ENCODE results near the gene ODAD4. TPM values are rescaled to one million over a fixed set of nuclear protein-coding genes. Genes with fewer than 3 reads are reported as not detected.

The ODAD4 gene
- total RNA-seq, 1 experiment from 2014 or later: 0.98 TPM

- BruUV-seq (replicated peaks): no TSS peak
- H3K9me3 ChIP-seq: no peaks in the 10 kb centered on the region
- peaks cover 100% of the 10 kb centered on the region for H3K36me3 Mint-ChIP-seq (ENCODE audit: insufficient read depth, unreplicated experiment)
- H3K4me3 ChIP-seq (ENCODE audit: low read depth, low read length): no peak overlapping the region
- no peak for DNase-seq
- H3K4me1 ChIP-seq: peaks cover 31% of the 10 kb centered on the region
- intact Hi-C loops (cut with micrococcal nuclease; ENCODE audit: unreplicated experiment): no loop called here
- H3K9me3 Mint-ChIP-seq (ENCODE audit: unreplicated experiment): no peaks in the 10 kb centered on the region
- H3K27me3 Mint-ChIP-seq (ENCODE audit: insufficient read depth, unreplicated experiment): no peaks in the 10 kb centered on the region
- H3K36me3 ChIP-seq (ENCODE audit: control insufficient read depth, insufficient read depth, low read length): peaks cover 8% of the 10 kb centered on the region
- TF ChIP-seq, protein P1, sequence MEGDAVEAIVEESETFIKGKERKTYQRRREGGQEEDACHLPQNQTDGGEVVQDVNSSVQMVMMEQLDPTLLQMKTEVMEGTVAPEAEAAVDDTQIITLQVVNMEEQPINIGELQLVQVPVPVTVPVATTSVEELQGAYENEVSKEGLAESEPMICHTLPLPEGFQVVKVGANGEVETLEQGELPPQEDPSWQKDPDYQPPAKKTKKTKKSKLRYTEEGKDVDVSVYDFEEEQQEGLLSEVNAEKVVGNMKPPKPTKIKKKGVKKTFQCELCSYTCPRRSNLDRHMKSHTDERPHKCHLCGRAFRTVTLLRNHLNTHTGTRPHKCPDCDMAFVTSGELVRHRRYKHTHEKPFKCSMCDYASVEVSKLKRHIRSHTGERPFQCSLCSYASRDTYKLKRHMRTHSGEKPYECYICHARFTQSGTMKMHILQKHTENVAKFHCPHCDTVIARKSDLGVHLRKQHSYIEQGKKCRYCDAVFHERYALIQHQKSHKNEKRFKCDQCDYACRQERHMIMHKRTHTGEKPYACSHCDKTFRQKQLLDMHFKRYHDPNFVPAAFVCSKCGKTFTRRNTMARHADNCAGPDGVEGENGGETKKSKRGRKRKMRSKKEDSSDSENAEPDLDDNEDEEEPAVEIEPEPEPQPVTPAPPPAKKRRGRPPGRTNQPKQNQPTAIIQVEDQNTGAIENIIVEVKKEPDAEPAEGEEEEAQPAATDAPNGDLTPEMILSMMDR (IDR thresholded peaks at IDR 0.05; ENCODE audit: insufficient read depth in 1 of 2, low read depth in 1 of 2, low read length in 1 of 2, severe bottlenecking in 1 of 2, unreplicated experiment in 1 of 2): no peak
- ChIA-PET CTCF (no interaction called here), POLR2A (no interaction called here)
- no peaks in the 10 kb centered on the region for H3K27me3 ChIP-seq (replicated peaks; ENCODE audit: control insufficient read depth, insufficient read depth, low read length)
- peaks cover 21% of the 10 kb centered on the region for H3K4me1 Mint-ChIP-seq (ENCODE audit: low read depth, unreplicated experiment)
- no peak overlapping the region for H3K4me3 Mint-ChIP-seq (ENCODE audit: unreplicated experiment)
- no peak overlapping the region for H3K27ac Mint-ChIP-seq (ENCODE audit: unreplicated experiment)
Measured at GRCh38 chr17:41992576-41992975, 62.2 kb downstream of the ODAD4 start.

GRCh38 chr17:41996855-41997164 lies 66.4 kb downstream of the ODAD4 start:
- H3K4me1 ChIP-seq: peaks cover 14% of the 10 kb centered on the region
- H3K4me3 ChIP-seq (ENCODE audit: low read depth, low read length): no peak overlapping the region
- Mint-ChIP-seq H3K36me3 (ENCODE audit: insufficient read depth, unreplicated experiment) (peaks cover 99% of the 10 kb centered on the region), H3K9me3 (ENCODE audit: unreplicated experiment) (no peaks in the 10 kb centered on the region), H3K27me3 (ENCODE audit: insufficient read depth, unreplicated experiment) (no peaks in the 10 kb centered on the region), H3K27ac (ENCODE audit: unreplicated experiment) (no peak overlapping the region), H3K4me1 (ENCODE audit: low read depth, unreplicated experiment) (peaks cover 9% of the 10 kb centered on the region), H3K4me3 (ENCODE audit: unreplicated experiment) (no peak overlapping the region)
- ChIA-PET POLR2A (no interaction called here), CTCF (no interaction called here)
- H3K9me3 ChIP-seq: no peaks in the 10 kb centered on the region
- intact Hi-C loops (cut with micrococcal nuclease; ENCODE audit: unreplicated experiment): no loop called here
- no peaks in the 10 kb centered on the region for H3K27me3 ChIP-seq (replicated peaks; ENCODE audit: control insufficient read depth, insufficient read depth, low read length)
- peaks cover 5% of the 10 kb centered on the region for H3K36me3 ChIP-seq (ENCODE audit: control insufficient read depth, insufficient read depth, low read length)
- DNase-seq: no peak
- BruUV-seq (replicated peaks): no TSS peak
- TF ChIP-seq, protein P1 (IDR thresholded peaks at IDR 0.05; ENCODE audit: insufficient read depth in 1 of 2, low read depth in 1 of 2, low read length in 1 of 2, severe bottlenecking in 1 of 2, unreplicated experiment in 1 of 2): no peak

- no peak for DNase-seq
- H3K36me3 Mint-ChIP-seq (ENCODE audit: insufficient read depth, unreplicated experiment): peaks cover 99% of the 10 kb centered on the region
- H3K27me3 Mint-ChIP-seq (ENCODE audit: insufficient read depth, unreplicated experiment): no peaks in the 10 kb centered on the region
- H3K36me3 ChIP-seq (ENCODE audit: control insufficient read depth, insufficient read depth, low read length): peaks cover 5% of the 10 kb centered on the region
- H3K4me3 Mint-ChIP-seq (ENCODE audit: unreplicated experiment): no peak overlapping the region
- H3K27me3 ChIP-seq (replicated peaks; ENCODE audit: control insufficient read depth, insufficient read depth, low read length): no peaks in the 10 kb centered on the region
- TF ChIP-seq, protein P1 (IDR thresholded peaks at IDR 0.05; ENCODE audit: insufficient read depth in 1 of 2, low read depth in 1 of 2, low read length in 1 of 2, severe bottlenecking in 1 of 2, unreplicated experiment in 1 of 2): no peak
- ChIA-PET POLR2A (no interaction called here), CTCF (no interaction called here)
- H3K9me3 ChIP-seq: no peaks in the 10 kb centered on the region
- H3K4me3 ChIP-seq (ENCODE audit: low read depth, low read length): no peak overlapping the region
- H3K4me1 Mint-ChIP-seq (ENCODE audit: low read depth, unreplicated experiment): peaks cover 24% of the 10 kb centered on the region
- intact Hi-C loops (cut with micrococcal nuclease; ENCODE audit: unreplicated experiment): no loop called here
- no peaks in the 10 kb centered on the region for H3K9me3 Mint-ChIP-seq (ENCODE audit: unreplicated experiment)
- no peak overlapping the region for H3K27ac Mint-ChIP-seq (ENCODE audit: unreplicated experiment)
- peaks cover 31% of the 10 kb centered on the region for H3K4me1 ChIP-seq
- no TSS peak for BruUV-seq (replicated peaks)
Measured at GRCh38 chr17:41998497-41998896, 68.1 kb downstream of the ODAD4 start.

Data from Caco-2 (cell line).